Fibroblast of skin of left biceps (primary cell): ENCODE measurements around the gene SYNGR2.
"Not testable (repeated sequence)": the region's sequence is repeated elsewhere in the genome, so short reads cannot be mapped to it uniquely, and the experiment has no call there.

Source experiments
- DNase-seq, 2 experiments: peaks; one replicate each; pipeline ENCODE4 v3.0.0-alpha.2; 2013; ENCODE audit warnings: low read depth in 2 of 2

Gene SYNGR2

GRCh38 chr17:78171591-78172248 lies 3.3 kb downstream of the SYNGR2 start:
- DNase-seq = not testable (repeated sequence)

GRCh38 chr17:78172249-78173051 lies 4.1 kb downstream of the SYNGR2 start:
- DNase-seq = no peak

GRCh38 chr17:78173097-78173715 lies 4.8 kb downstream of the SYNGR2 start:
- DNase-seq = no peak

- no peak for DNase-seq
These were observed 6.0 kb downstream of the SYNGR2 start for GRCh38 chr17:78174346-78174869.

GRCh38 chr17:78174870-78175642 lies 6.7 kb downstream of the SYNGR2 start:
- no peak for DNase-seq

- no peak for DNase-seq
These were observed 7.2 kb downstream of the SYNGR2 start for GRCh38 chr17:78175643-78175981.

GRCh38 chr17:78176548-78177025 lies 8.2 kb downstream of the SYNGR2 start:
- DNase-seq = no peak

GRCh38 chr17:78179372-78179771 lies 11.0 kb downstream of the SYNGR2 start:
- no peak for DNase-seq

- no peak for DNase-seq
These were observed 11.7 kb downstream of the SYNGR2 start for GRCh38 chr17:78180083-78180482.

GRCh38 chr17:78180508-78180907 lies 12.1 kb downstream of the SYNGR2 start:
- DNase-seq = no peak

GRCh38 chr17:78182504-78182903 lies 14.1 kb downstream of the SYNGR2 start:
- DNase-seq = no peak

- DNase-seq = no peak
These were observed 15.5 kb downstream of the SYNGR2 start for GRCh38 chr17:78183916-78184315.

- no peak for DNase-seq
These were observed 16.0 kb downstream of the SYNGR2 start for GRCh38 chr17:78184351-78184750.

- DNase-seq = no peak
These were observed 16.5 kb downstream of the SYNGR2 start for GRCh38 chr17:78184868-78185267.

- no peak for DNase-seq
These were observed 17.8 kb downstream of the SYNGR2 start for GRCh38 chr17:78185981-78186691.

GRCh38 chr17:78186692-78187595 lies 18.6 kb downstream of the SYNGR2 start, which contains the start of the genes AFMID and TK1:
TSS of gene AFMID (plus strand) at chr17:78187362. CDS start at chr17:78187371, 9 bp downstream.
TSS of gene TK1 (minus strand) at chr17:78187052. CDS start at chr17:78186994, 58 bp downstream.
- DNase-seq = peak; percentile 90 to 92

- no peak for DNase-seq
These were observed 28.3 kb downstream of the SYNGR2 start for GRCh38 chr17:78196716-78197115.

- no peak for DNase-seq
These were observed 28.9 kb downstream of the SYNGR2 start for GRCh38 chr17:78197147-78197832.

GRCh38 chr17:78200451-78200850 lies 32.1 kb downstream of the SYNGR2 start:
- DNase-seq = no peak
